HG02970 (cell line): ENCODE measurements around the gene SLC22A8.
"Not testable (repeated sequence)": the region's sequence is repeated elsewhere in the genome, so short reads cannot be mapped to it uniquely, and the experiment has no call there.

Source experiments
- ATAC-seq: cut with Tn5 transposase; IDR thresholded peaks from one replicate; pipeline ENCODE4 v1.9.1; 2021; ENCODE audit warnings: mild to moderate bottlenecking, moderate library complexity, moderate number of reproducible peaks; ENCODE audit not compliant: unreplicated experiment, low FRiP score

The SLC22A8 gene

GRCh38 chr11:62994775-62995174, 20.9 kb downstream of the SLC22A8 start:
- ATAC-seq, result no peak

- no peak for ATAC-seq
Observed at GRCh38 chr11:62988276-62988675, 27.4 kb downstream of the SLC22A8 start.

- no peak for ATAC-seq
Observed at GRCh38 chr11:62985041-62985750, 30.4 kb downstream of the SLC22A8 start.

GRCh38 chr11:62984451-62984991, 31.1 kb downstream of the SLC22A8 start, which contains the start of gene SLC22A6:
SLC22A6 (minus strand) TSS chr11:62984967; CDS start chr11:62984690, 277 bp downstream.
- ATAC-seq, result no peak

GRCh38 chr11:62983536-62984199, 32.0 kb downstream of the SLC22A8 start:
- no peak for ATAC-seq

DNA sequence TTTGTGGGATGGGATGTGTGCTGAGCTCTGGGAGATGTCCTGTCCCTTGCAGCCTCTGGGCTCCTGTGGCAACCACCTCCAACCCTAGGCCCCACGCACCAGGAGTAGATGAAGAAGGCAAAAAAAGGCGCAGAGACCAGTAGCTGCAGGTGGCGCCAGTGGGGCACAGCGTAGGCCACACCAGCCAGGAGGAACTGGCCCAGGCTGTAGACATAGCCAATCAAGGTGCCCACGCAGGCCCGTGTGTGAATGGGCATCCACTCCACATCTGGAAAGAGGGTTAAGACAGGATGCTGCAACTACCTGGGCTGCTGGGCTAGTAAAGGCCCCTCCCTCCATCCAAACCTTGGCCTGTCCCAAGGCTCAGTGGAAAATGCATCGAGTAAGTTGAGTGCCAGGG, 33.9 kb downstream of the SLC22A8 start:
- ATAC-seq, result no peak

DNA sequence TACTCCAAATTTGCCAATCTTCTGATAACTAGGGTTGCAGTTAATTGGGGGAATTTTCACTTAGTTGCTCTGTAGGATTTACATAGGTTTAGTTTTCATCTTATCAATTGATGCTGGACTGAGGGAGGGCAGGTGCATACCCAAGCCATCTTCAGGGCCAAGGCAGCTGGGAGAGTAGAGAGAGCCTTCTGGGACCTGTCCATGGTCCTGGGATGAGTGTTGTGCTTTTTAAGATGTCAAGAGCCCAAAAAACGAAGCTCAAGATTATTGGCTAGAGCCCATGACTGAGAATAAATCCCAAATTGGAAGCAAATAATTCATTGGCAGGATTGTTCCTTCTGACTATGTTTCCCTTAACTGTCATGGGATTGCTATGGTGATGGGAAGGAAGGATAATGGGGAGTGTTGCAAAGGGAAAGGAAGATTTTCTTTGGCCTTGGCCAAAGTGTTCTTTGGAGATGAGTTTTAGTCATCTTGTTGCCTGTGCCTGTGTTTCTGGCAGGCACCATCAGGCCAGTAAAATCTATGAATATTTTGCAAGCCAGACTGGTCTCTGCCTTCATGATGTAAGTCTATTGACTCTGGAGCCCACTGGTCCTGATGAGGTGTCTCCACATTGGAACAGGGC, 35.4 kb downstream of the SLC22A8 start:
- ATAC-seq, result no peak

DNA sequence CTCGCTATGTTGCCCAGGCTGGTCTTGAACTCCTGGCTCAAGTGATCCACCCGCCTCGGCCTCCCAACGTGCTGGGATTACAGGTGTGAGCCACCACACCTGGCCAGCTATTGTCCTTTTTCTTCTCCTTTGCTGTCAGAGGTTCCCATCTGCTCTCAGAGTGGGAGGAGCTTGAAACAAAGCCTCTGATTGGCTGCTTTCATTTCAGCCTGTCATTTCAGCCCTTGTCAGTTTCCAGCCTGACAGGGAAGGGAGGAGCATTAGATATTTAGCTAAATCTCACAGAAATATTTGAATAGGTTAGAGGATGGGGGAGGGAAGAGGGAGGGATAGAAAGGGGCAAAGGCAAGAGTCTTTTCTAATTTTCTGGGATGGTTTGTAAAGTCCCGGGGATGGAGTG, 39.5 kb downstream of the SLC22A8 start:
- ATAC-seq, result no peak

GRCh38 chr11:62974848-62975522, 40.7 kb downstream of the SLC22A8 start:
- ATAC-seq, result no peak

GRCh38 chr11:62965574-62965973, 50.1 kb downstream of the SLC22A8 start:
- no peak for ATAC-seq

DNA sequence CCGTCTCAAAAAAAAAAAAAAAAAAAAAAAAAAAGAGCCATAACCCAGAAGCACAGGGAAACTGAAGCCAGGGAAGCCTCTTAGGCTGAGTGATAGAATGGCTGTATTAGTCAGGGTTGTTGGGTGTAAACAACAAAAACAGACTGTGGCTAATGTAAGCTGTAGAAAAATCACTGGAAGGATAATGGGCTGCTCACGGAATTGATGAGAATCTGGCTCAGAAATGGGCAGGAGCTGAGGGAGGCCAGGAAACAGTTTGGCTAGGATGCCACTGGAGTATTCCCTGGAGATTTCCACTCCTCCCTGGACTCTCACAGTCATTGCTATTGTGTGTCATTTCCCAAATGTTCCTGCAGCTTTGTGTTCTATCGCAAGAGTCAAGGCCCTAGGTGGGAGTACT, 53.2 kb downstream of the SLC22A8 start:
- no peak for ATAC-seq

DNA sequence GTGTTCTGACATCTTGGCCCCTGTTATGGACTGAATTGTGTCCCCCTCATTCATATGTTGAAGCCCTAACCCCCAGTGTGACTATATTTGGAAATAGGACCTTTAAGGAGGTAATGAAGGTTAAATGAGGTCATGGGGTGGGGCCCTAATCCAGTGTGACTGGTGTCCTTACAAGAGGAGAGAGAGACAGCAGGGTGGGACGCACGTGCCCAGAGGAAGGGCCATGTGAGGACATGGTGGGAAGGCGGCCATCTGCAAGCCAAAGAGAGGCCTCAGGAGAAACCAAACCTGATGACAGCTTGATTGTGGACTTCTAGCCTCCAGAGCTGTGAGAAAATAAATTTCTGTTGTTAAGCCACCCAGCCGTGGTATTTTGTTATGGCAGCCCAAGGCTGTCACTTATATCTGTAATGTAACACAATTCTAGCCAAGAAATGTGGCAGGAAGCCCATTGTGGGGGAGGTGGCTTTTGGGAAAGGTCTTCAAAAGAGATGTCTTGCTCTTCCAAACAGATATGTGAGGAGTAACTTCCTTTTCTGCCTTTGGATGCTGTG, 54.5 kb downstream of the SLC22A8 start:
- no peak for ATAC-seq

DNA sequence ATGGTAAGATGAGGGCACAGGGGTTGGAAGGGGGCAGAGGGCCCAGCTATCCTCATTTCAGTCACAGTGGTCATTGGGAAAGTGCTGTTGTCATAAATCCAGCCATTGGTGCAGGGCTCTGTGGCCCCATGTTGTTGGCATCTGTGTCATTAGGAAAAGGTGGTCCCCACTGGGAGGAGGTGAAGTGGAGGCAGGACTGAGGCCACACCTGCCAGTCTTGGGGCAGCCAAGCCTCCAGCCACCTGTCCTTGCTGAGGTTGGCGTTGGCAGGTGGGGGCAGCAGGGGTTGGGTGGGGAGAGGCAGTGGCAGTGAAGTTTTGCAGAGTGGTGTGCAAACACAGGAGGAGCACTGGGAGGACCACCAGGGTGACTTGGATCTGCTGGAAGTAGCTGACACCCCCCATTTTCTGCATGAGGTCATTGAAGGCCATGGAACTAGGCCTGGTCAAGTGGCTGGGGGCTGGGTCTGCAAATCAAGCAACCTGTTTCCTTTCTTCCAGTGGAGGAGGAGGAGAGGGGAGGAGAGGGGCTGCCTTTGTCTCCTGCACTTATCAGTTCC, 56.1 kb downstream of the SLC22A8 start:
- no peak for ATAC-seq

DNA sequence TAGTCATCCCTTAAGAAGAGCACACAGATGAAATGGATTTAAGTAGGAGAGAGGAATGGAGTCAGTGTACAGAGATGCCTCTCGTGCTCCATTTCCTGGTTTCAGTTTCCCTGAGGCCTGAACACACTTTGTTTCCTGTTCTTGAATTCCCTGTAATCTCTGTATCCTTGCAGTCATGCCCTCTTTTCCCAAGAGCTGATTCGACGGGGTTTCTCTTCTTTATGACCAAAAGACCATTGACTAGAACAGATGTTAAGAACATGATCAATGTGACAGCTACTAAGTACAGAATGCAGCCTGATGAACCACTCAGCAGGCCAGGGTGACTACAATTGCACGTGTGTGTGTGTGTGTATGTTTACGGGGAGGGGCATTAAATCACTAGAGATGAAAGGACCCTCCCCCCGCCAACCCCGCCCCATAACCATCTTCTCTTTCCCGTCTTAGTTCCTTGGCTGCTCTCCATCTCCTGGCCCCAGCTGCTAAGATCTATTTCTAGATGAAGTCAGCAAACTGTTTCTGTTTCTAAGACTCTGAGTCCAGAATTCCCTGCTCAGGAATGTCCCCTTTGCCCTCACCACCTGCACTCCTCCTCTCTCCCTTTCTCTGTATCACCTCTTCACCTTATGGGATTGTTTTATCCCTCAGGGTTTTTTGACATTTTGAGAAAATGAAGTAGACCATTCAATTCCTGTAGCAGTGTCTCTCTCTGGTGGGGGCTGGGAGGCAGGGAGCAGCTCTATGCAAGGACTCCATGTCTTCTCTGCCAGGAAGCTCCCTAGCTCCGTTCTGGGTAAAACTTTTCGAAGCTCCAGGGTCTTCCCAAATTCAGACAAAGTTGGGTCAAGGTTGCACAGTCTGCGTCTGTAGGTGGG, 56.9 kb downstream of the SLC22A8 start:
- no peak for ATAC-seq

GRCh38 chr11:62957147-62957546, 58.5 kb downstream of the SLC22A8 start:
- no peak for ATAC-seq

DNA sequence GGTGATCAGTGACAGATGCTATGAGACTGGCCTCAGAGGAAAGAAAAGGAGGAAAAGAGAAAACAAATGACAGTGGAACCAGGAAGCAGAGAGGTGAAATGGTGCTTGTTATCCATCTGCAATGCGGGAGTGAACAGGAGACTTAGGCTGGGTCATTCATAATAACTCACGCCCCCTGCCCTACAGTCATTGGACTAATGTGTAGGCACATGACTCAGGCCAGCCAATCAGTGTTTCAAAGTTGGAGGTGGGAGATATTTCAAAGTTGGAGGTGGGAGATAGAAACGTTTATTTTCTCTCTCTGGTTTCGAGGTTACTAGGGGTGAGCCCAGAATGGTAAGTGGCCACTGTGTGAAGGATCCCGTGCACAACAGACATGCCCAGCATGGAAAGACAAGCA, 61.2 kb downstream of the SLC22A8 start:
- no peak for ATAC-seq

DNA sequence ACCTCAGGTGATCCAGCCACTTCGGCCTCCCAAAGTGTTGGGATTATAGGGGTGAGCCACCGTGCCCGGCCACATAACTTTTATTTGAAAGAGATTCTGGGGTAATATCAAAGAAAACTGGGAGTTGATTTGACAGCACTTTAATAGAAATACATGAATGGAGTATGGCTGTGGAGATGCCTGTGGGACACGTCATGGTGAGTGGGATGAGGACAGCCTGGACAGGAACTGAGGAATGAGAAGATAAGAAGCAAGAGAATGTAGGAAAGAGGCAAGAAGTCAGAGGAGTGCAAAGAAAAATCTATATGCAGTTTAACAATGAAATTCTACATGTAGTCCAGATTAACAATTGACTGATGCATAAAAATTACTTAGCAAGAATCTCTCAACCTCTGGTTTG, 61.8 kb downstream of the SLC22A8 start:
- no peak for ATAC-seq

DNA sequence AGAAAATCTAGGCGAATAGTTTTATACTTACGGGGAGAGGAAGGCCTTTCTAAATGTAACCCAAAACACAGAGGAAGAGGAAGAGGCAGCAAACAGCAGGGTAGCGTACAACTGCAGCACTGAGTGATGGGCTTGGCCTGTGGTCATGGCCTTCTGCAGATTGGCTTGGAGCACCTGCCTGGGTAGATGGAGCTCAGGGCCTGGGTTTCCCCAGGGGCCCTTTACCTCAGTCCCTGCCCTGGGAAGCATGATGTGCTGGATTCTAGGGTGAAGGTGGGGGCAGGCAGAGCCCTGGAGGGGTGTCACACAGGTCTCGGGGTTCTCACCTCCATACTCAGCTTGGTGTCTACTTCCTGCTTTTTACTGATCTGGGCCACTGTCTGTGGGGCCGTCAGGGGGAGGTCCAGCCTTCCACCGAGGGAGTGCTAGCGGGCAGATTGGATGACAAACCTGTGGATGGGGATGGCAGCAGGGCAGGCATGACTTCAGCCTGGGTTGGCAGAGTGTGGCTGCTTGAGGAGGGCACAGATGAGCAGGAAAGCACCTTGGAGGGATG, 66.8 kb downstream of the SLC22A8 start:
- ATAC-seq, result no peak

- not testable (repeated sequence) for ATAC-seq
Observed at GRCh38 chr11:62945538-62945937, 70.1 kb downstream of the SLC22A8 start.
